GM19035 (cell line): ENCODE measurements around the gene ABCB8.
A peak's percentile ranks its signal among the peaks of the same experiment; 100 is the strongest.

Experiments
- ATAC-seq: cut with Tn5 transposase; IDR thresholded peaks from one replicate; pipeline ENCODE4 v1.9.1; 2021; ENCODE audit not compliant: unreplicated experiment

The ABCB8 gene

GRCh38 chr7:151083071-151083823, 55.0 kb downstream of the ABCB8 start, which contains the start of gene TMUB1:
Gene TMUB1 (minus strand): TSS chr7:151083493. CDS start chr7:151082563, 930 bp downstream.
- peak; percentile 49 for ATAC-seq

- ATAC-seq = no peak
Observed at GRCh38 chr7:151083824-151084160, 55.5 kb downstream of the ABCB8 start.

- no peak for ATAC-seq
Observed at GRCh38 chr7:151085329-151085690, 57.1 kb downstream of the ABCB8 start.

- peak; percentile 48 for ATAC-seq
Observed at GRCh38 chr7:151085691-151086620, 57.7 kb downstream of the ABCB8 start, which contains the start of gene AGAP3. Gene AGAP3 (plus strand): TSS chr7:151086475. CDS start chr7:151086742, 267 bp downstream.

GRCh38 chr7:151086802-151087244, 58.6 kb downstream of the ABCB8 start:
- no peak for ATAC-seq

- no peak for ATAC-seq
Observed at GRCh38 chr7:151087245-151088018, 59.2 kb downstream of the ABCB8 start.

- no peak for ATAC-seq
Observed at GRCh38 chr7:151088019-151088855, 60.0 kb downstream of the ABCB8 start.

GRCh38 chr7:151088856-151089699, 60.8 kb downstream of the ABCB8 start:
- no peak for ATAC-seq

- ATAC-seq = no peak
Observed at GRCh38 chr7:151089893-151090730, 61.9 kb downstream of the ABCB8 start.

- ATAC-seq = no peak
Observed at GRCh38 chr7:151091003-151091402, 62.8 kb downstream of the ABCB8 start.

- ATAC-seq = no peak
Observed at GRCh38 chr7:151091431-151091830, 63.2 kb downstream of the ABCB8 start.

- ATAC-seq = no peak
Observed at GRCh38 chr7:151091988-151092387, 63.7 kb downstream of the ABCB8 start.

GRCh38 chr7:151093748-151094147, 65.5 kb downstream of the ABCB8 start:
- ATAC-seq = no peak

GRCh38 chr7:151094675-151095074, 66.4 kb downstream of the ABCB8 start:
- no peak for ATAC-seq

GRCh38 chr7:151095123-151095797, 67.0 kb downstream of the ABCB8 start:
- no peak for ATAC-seq

- no peak for ATAC-seq
Observed at GRCh38 chr7:151095828-151096475, 67.7 kb downstream of the ABCB8 start.
